Stimulated activated CD8-positive, alpha-beta memory T cell treated with anti-CD3 and anti-CD28 coated beads, Interleukin-12 subunit alpha, Interleukin-12 subunit beta, amount 100 ng/mL, for 24 hours (primary cell): ENCODE results near the gene NRCAM.

Experiments
- DNase-seq: peaks from one replicate; pipeline ENCODE4 v3.0.0-alpha.2; 2020; ENCODE audit errors: extremely low read depth

NRCAM gene

GRCh38 chr7:108204281-108204796, 251.9 kb downstream of the NRCAM start:
- no peak for DNase-seq

- DNase-seq, result no peak
Measured at GRCh38 chr7:108203537-108203936, 252.7 kb downstream of the NRCAM start.

- DNase-seq, result no peak
Measured at GRCh38 chr7:108202743-108203142, 253.5 kb downstream of the NRCAM start.

GRCh38 chr7:108201766-108202165, 254.5 kb downstream of the NRCAM start:
- no peak for DNase-seq

- DNase-seq, result no peak
Measured at GRCh38 chr7:108200326-108200725, 255.9 kb downstream of the NRCAM start.

- DNase-seq, result no peak
Measured at GRCh38 chr7:108197371-108198091, 258.7 kb downstream of the NRCAM start.

GRCh38 chr7:108196004-108196403, 260.2 kb downstream of the NRCAM start:
- no peak for DNase-seq

- no peak for DNase-seq
Measured at GRCh38 chr7:108193594-108194498, 262.4 kb downstream of the NRCAM start.

- DNase-seq, result no peak
Measured at GRCh38 chr7:108190891-108191290, 265.3 kb downstream of the NRCAM start.

GRCh38 chr7:108189733-108190388, 266.4 kb downstream of the NRCAM start:
- no peak for DNase-seq

- DNase-seq, result no peak
Measured at GRCh38 chr7:108188724-108189123, 267.5 kb downstream of the NRCAM start.

- DNase-seq, result no peak
Measured at GRCh38 chr7:108181073-108181985, 274.9 kb downstream of the NRCAM start.

GRCh38 chr7:108178398-108178797, 277.8 kb downstream of the NRCAM start:
- DNase-seq, result no peak

- DNase-seq, result no peak
Measured at GRCh38 chr7:108171164-108171563, 285.1 kb downstream of the NRCAM start.

GRCh38 chr7:108170251-108170650, 286.0 kb downstream of the NRCAM start:
- no peak for DNase-seq

GRCh38 chr7:108167460-108167859, 288.8 kb downstream of the NRCAM start:
- no peak for DNase-seq

- DNase-seq, result no peak
Measured at GRCh38 chr7:108166687-108167086, 289.5 kb downstream of the NRCAM start.

- DNase-seq, result no peak
Measured at GRCh38 chr7:108165723-108166122, 290.5 kb downstream of the NRCAM start.

- no peak for DNase-seq
Measured at GRCh38 chr7:108164946-108165345, 291.3 kb downstream of the NRCAM start.

- DNase-seq, result no peak
Measured at GRCh38 chr7:108164342-108164741, 291.9 kb downstream of the NRCAM start.

- no peak for DNase-seq
Measured at GRCh38 chr7:108158776-108159175, 297.5 kb downstream of the NRCAM start.
